GM21390 (cell line): ENCODE data around the gene MYH10.

Experiments used
- ATAC-seq: cut with Tn5 transposase; IDR thresholded peaks from one replicate; pipeline ENCODE4 v1.9.1; 2021; ENCODE audit not compliant: unreplicated experiment

Gene MYH10

DNA sequence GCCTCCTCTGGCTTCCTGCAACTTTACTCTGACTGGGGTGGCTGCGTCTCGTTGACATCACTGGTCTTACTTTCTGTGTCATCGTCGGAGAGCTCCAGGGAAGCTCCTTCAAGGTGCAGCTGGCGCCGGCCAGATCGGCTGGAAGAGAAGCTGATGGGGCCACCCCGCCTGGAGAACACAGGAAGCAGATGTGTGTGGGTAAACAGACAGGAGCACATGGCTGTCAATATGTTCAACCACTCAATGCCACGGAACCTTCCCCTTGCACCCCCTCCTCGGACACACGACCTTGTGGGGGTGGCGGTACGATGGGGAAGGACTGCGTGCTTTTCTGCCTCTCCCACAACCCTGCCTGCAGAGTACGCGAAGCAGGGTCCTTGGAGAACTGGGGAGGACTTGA, 154.7 kb downstream of the MYH10 start:
- no peak for ATAC-seq

GRCh38 chr17:8475227-8475626, 155.3 kb downstream of the MYH10 start:
- ATAC-seq: no peak

DNA sequence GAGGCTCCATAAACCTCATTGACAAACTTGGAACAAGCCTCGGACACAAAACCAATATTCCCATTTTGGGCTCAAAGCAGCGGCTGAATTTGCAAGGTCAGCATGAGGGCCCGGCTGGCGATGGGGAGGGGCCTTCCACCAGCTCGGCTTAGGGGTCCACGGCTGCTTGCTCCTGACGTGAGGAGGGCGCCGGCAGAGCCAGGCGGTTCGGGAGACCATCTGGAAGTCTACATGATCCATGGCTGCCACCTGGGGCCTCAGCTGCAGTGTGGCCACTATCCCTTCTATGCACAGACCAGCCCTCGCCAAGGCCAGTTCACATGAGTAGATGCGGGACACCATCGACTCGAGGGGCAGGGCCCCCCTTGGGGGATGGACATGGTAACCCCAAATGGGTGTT, 155.7 kb downstream of the MYH10 start:
- ATAC-seq: no peak

GRCh38 chr17:8473451-8474192, 156.9 kb downstream of the MYH10 start:
- no peak for ATAC-seq

GRCh38 chr17:8472663-8473062, 157.9 kb downstream of the MYH10 start:
- ATAC-seq: no peak

- ATAC-seq: no peak
Measured at GRCh38 chr17:8470447-8471047, 160.0 kb downstream of the MYH10 start.

DNA sequence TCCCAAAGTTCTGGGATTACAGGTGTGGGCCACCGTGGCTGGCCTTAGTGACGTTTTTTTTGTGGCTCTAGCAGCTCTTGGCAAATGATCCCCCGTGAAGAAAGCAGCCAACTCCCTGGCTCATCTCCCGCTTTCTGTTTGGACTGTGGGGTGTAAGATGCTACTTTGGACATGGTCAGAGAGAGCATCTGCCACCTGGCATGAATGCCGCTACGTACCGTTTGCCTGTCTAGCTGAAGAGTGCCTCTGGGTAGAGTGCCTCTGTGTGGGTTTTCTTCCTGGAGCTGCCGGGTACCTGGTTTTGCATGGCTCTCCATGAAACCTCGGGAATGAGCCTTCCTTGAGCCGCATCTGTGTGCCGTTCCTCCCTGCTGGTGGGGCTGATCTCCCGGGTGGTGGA, 160.6 kb downstream of the MYH10 start:
- no peak for ATAC-seq

DNA sequence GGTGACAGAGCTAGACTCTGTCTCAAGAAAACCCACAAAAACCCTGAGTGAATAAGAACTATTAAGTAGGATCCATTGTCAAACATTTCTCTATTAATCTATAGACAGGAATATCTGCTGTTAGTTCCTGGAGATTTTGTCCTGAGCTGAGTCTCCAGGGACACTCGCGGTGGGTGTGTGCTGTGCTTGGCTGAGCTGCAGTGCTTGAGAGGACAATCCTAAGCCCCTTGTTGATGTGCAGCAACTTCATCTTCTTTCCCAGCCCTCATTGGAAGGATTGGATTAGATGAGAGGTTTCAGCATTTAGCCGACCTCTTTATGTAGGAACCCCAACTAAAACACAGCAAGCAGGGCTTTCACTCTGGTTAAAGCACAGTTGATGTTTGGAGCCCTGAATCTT, 161.5 kb downstream of the MYH10 start:
- no peak for ATAC-seq

- no peak for ATAC-seq
Measured at GRCh38 chr17:8468127-8468526, 162.4 kb downstream of the MYH10 start.

- ATAC-seq: no peak
Measured at GRCh38 chr17:8467527-8467926, 163.0 kb downstream of the MYH10 start.

DNA sequence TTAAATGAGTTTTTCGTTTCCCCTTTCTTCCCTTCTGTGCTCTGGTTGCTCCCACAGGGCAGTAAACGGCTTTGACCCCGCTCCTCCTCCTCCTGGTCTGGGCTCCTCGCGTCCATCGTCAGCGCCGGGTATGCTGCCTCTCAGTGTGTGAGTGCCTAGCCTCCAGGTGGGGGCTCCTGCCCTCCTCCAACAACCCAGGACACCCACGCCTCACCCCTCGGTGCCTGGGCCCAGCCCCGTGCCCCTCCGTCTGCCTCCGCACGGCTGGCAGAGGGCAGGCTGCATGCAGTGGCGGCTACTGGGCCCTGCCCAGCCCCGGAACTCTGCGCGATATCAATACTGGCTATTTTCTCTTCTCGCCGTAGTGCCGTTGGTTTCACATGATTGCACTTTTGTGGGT, 163.7 kb downstream of the MYH10 start:
- ATAC-seq: no peak

- no peak for ATAC-seq
Measured at GRCh38 chr17:8466456-8466855, 164.1 kb downstream of the MYH10 start.

DNA sequence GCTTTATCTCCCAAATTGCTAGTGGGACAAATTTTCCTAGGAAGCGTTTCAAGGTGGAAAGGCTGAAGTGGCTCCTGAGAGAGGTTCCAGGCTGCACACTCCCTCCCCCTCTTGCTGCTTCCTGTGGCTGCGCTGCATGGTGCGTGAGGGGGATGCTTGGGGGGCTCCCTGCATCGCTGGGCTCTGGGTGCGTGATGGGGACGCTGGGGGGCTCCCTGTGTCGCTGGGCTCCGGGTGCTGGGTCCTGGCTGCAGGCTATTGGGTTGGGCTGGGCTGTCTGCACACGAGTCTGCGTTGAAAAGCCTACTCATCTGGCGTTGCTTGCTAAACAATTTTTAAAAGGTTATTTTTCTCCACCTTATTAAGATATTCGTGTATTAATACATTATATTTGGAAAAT, 164.8 kb downstream of the MYH10 start:
- no peak for ATAC-seq

- no peak for ATAC-seq
Measured at GRCh38 chr17:8465356-8465755, 165.2 kb downstream of the MYH10 start.

DNA sequence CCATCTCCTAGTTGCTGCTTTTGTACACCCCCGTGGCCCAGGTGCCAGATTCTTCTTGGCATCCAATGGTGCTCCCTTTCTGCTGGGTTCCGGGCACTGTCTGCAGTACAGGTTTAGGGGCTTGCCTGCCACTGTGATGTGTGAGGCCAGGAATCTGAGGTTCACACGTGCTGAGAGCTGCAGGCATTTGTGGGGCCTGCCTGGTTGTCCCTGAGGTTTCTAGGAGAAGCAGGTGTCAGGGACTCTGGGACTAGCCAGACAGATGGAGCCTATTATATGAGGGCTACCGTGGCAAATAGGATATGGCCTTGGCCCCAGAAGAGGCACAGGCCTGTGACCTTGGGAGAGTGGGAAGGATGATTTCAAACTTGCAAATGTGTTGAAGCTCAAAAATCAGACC, 165.6 kb downstream of the MYH10 start:
- no peak for ATAC-seq

DNA sequence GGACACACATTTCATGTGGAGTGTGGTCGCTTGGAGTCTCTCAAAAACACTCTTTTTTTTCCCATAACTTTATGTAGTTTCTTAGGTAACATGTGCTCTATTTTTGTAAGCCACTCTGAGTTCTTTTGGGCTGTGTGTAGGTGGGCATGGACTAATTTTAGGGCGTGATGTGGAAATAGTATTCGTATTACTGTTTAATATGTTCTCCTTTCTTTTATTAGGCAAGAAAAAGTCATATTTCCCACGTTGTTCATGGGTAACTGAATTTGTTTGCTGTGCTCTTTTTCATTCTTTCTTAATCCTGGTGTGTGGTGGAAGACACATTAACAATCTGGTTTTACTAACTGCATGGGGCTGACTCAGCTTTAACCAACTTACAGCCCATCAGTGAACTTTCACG, 167.4 kb downstream of the MYH10 start:
- no peak for ATAC-seq

DNA sequence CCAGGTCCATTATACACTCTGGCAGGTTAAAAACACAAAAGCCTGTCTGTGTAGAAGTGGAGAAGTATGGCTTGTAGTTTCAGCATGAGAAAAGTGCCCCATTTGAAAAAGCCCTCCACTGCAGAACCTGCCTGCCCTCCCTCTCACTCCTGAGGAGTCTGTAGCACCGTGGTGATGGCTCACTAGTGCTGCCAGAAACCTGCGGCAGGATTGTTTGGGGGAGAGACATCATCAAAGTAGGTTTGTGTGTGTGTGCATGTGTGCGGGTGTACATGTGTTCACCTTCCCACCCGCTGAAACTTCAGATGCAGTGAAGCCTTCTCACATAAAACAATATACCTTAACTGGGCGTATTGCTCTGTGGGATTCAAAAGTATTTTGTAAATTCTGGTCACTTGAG, 168.0 kb downstream of the MYH10 start:
- no peak for ATAC-seq

GRCh38 chr17:8459831-8460230, 170.7 kb downstream of the MYH10 start:
- no peak for ATAC-seq

- no peak for ATAC-seq
Measured at GRCh38 chr17:8459107-8459506, 171.4 kb downstream of the MYH10 start.

GRCh38 chr17:8458128-8458527, 172.4 kb downstream of the MYH10 start:
- ATAC-seq: no peak

DNA sequence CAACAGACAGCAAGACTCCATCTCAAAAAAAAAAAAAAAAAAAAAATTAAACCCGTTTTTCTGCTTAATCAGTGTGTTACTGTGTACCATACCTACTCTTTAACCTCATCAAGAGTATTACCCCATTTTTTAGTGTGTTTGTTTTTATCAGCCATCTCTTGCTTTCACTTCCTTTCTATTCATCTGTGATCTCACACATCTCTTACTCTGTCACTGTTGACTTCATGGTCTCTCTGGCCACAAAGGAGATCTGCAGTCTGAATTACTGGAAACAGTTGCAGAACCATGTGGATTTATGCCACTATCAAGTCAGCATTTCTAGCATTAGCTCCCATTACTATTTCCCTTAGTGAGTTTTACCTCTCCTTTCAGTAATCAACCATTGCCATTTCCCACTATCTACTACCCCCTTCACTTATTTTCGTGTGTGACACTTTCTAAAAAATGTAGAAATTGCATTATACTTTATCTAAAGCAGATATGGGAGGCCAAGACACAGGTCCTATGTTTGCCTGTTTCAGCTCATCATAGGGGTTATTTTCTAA, 174.8 kb downstream of the MYH10 start:
- ATAC-seq: no peak

DNA sequence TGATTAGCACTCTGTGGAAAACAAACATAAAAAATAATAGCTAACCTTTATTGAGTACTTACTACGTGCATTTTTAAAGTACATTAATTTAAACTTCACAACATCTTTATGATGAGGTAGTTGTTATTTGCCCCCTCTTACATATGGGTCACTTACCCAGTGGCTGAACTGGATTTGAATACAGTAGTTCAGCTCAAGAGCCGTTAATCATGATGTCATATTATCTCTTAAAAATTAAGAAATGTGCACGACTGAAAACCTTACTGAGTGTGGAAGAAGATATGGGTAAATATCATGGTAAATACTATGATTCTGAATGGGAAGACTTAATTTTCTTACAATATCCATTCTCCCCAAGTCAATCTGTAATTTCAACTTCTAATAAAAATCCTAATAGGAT, 177.2 kb downstream of the MYH10 start:
- ATAC-seq: no peak
